PC-9 (cell line): Measurements from ENCODE around the gene NET1. TPM values are rescaled to one million over a fixed set of nuclear protein-coding genes. Genes with fewer than 3 reads are reported as not detected.

Source experiments
- BruUV-seq: library from RNA; stranded (reverse); fragments of 400-500 nt; replicated peaks from 2 replicates; lab custom pipeline; 2021; lab: Mats Ljungman, UMichigan
- CTCF ChIA-PET: fragments of 300-600 bp; sonication (Branson Sonifier 250); formaldehyde crosslinking; loops from one replicate; lab custom pipeline; 2022; ENCODE audit warnings: antibody characterized with exemption; lab: Charles Lee
- POLR2A ChIA-PET: fragments of 300-600 bp; sonication (Branson Sonifier 250); formaldehyde crosslinking; loops from one replicate; lab custom pipeline; 2022; ENCODE audit warnings: antibody characterized with exemption; ENCODE audit not compliant: unreplicated experiment; lab: Charles Lee
- DNase-seq, 2 experiments: peaks; one replicate each; pipeline versions ENCODE4 v3.0.0 to v3.0.0-alpha.2; 2015 to 2022; ENCODE audit warnings: mixed read lengths in 1 of 2
- H2AFZ ChIP-seq: fragments of 200-600 bp; sonication (generic); 2 replicates; pipeline ENCODE4 v1.8.1; 2017; ENCODE audit warnings: antibody characterized with exemption
- H3F3A ChIP-seq: fragments of 200-600 bp; sonication (generic); 2 replicates; pipeline ENCODE4 v1.8.1; 2017; ENCODE audit warnings: antibody characterized with exemption, mild to moderate bottlenecking, low read depth; ENCODE audit not compliant: insufficient read depth
- H3K27ac ChIP-seq: fragments of 200-600 bp; sonication (generic); 2 replicates; pipeline ENCODE4 v1.6.1; 2016; ENCODE audit warnings: mixed run types
- H3K27me3 ChIP-seq: fragments of 200-600 bp; sonication (generic); 2 replicates; pipeline ENCODE4 v1.6.1; 2016; ENCODE audit warnings: low read depth, mixed run types; ENCODE audit not compliant: insufficient read depth
- H3K36me3 ChIP-seq: fragments of 200-600 bp; sonication (generic); 2 replicates; pipeline ENCODE4 v1.6.1; 2016; ENCODE audit warnings: low read depth, mixed run types
- H3K4me1 ChIP-seq: fragments of 200-600 bp; sonication (generic); replicated peaks from 2 replicates; pipeline ENCODE4 v1.6.1; 2016; ENCODE audit warnings: mixed run types; ENCODE audit not compliant: insufficient read depth
- H3K4me2 ChIP-seq: fragments of 200-600 bp; sonication (generic); 2 replicates; pipeline ENCODE4 v1.6.1; 2017; ENCODE audit warnings: mixed run types
- H3K4me3 ChIP-seq: fragments of 200-600 bp; sonication (generic); 2 replicates; pipeline ENCODE4 v1.6.1; 2016; ENCODE audit warnings: mixed run types
- H3K79me2 ChIP-seq: fragments of 200-600 bp; sonication (generic); 2 replicates; pipeline ENCODE4 v1.6.1; 2017; ENCODE audit warnings: low read depth, mixed run types
- H3K9me2 ChIP-seq: fragments of 200-600 bp; sonication (generic); 2 replicates; pipeline ENCODE4 v1.8.1; 2017; ENCODE audit warnings: mild to moderate bottlenecking; ENCODE audit not compliant: insufficient read depth
- H3K9me3 ChIP-seq: fragments of 200-600 bp; sonication (generic); 2 replicates; pipeline ENCODE4 v1.8.1; 2016; ENCODE audit warnings: low read depth; ENCODE audit not compliant: insufficient read depth
- H4K20me1 ChIP-seq: fragments of 200-600 bp; sonication (generic); 2 replicates; pipeline ENCODE4 v1.8.1; 2017; ENCODE audit not compliant: insufficient read depth
- EZH2 ChIP-seq: fragments of 200-600 bp; sonication (generic); IDR thresholded peaks from 2 replicates; pipeline ENCODE4 v1.8.0; 2017; ENCODE audit warnings: antibody characterized with exemption, low read depth
- intact Hi-C: fragments of 100-400 bp; cut with micrococcal nuclease; formaldehyde crosslinking; loops from one replicate; pipeline ENCODE4 v1.10.0; 2022; ENCODE audit not compliant: unreplicated experiment
- total RNA-seq: library from RNA; stranded (reverse); gene quantifications from 2 replicates; pipeline ENCODE4 v1.2.3, GENCODE V29; 2021
- TF ChIP-seq, protein P1 (sequence below): fragments of 200-600 bp; sonication (generic); conservative IDR thresholded peaks from 2 replicates; pipeline ENCODE4 v1.6.1; 2017; ENCODE audit warnings: mixed run types, antibody characterized with exemption, mild to moderate bottlenecking, moderate library complexity

The NET1 gene
- total RNA-seq, 1 experiment from 2014 or later: 150 TPM

DNA sequence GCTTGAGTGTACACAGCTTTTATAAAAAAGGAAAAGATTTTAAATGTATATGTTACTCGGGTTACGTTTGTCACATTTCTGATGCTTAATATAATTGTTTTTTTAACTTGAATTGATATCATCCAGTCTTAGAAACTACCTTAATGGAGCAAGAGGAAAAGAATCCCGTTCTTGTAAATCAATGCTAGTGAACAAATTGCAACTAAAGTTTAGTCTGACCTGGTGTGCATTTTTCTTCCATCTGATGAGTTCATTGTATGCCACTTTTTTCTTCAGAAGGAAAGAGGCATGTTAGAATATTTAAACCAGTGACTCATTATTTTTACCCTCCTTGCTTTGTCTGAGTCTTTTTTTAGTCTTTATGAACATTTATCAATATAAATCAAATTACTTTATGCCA, 34.7 kb downstream of the NET1 start:
- no TSS peak for BruUV-seq
- TF ChIP-seq, protein P1, sequence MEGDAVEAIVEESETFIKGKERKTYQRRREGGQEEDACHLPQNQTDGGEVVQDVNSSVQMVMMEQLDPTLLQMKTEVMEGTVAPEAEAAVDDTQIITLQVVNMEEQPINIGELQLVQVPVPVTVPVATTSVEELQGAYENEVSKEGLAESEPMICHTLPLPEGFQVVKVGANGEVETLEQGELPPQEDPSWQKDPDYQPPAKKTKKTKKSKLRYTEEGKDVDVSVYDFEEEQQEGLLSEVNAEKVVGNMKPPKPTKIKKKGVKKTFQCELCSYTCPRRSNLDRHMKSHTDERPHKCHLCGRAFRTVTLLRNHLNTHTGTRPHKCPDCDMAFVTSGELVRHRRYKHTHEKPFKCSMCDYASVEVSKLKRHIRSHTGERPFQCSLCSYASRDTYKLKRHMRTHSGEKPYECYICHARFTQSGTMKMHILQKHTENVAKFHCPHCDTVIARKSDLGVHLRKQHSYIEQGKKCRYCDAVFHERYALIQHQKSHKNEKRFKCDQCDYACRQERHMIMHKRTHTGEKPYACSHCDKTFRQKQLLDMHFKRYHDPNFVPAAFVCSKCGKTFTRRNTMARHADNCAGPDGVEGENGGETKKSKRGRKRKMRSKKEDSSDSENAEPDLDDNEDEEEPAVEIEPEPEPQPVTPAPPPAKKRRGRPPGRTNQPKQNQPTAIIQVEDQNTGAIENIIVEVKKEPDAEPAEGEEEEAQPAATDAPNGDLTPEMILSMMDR: no peak
- TF ChIP-seq EZH2: no peak
- POLR2A ChIA-PET: interaction anchor here (0.5 to 1.2 kb wide), 3 partner anchors 41 to 632 kb away, joined by 4 to 6 read pairs (median 6); no protein-coding TSS in a partner anchor
- no peaks in the 10 kb centered on the region for H3K9me3 ChIP-seq
- CTCF ChIA-PET: interaction anchor here (1.5 kb wide), 1 partner anchor 176 kb away, joined by 7 read pairs; no protein-coding TSS in a partner anchor
- H4K20me1 ChIP-seq: peaks cover 32% of the 10 kb centered on the region
- H3F3A ChIP-seq: peaks cover 43% of the 10 kb centered on the region
- intact Hi-C loops: loop anchor here (5.0 kb wide), 2 partner anchors 420 to 600 kb away; no protein-coding TSS in a partner anchor
- H2AFZ ChIP-seq: no peak overlapping the region
- peak overlapping the region; percentile 93 for H3K4me2 ChIP-seq
- H3K9me2 ChIP-seq: no peaks in the 10 kb centered on the region
- peak overlapping the region; percentile 91 for H3K4me3 ChIP-seq
- peaks cover 96% of the 10 kb centered on the region for H3K79me2 ChIP-seq
- H3K27ac ChIP-seq: peak overlapping the region; percentile 95
- peaks cover 44% of the 10 kb centered on the region for H3K4me1 ChIP-seq
- no peaks in the 10 kb centered on the region for H3K27me3 ChIP-seq
- no peak for DNase-seq
- H3K36me3 ChIP-seq: peaks cover 14% of the 10 kb centered on the region; the same call in 1 of the 2 replicates

DNA sequence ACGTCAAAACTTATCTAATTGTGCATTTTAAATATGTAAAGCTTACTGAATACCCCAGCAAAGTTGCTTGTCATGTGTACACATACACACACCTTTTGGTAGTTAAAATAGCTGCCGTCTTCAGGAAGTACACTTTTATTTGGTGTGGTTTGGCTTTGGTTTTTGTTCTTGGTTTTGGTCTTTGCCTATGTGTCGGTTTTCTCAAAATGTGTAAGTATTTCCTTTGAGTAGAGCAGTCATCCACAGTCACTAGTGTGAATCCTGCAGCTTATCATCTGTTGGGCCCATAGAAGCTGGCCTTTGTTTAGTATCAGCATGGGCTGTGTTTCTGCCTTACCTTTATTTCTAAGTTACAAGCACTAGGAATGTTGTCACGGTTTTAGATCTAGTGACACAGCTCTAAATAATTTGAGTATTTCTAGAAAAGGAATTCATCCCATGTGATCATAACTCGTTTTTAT, 35.3 kb downstream of the NET1 start:
- ChIA-PET POLR2A (interaction anchor here (0.5 to 0.7 kb wide), 2 partner anchors 102 to 485 kb away, joined by 6 to 9 read pairs; partner anchors contain the start of gene AKR1C1), CTCF (interaction anchor here (0.6 to 1.0 kb wide), 4 partner anchors 30 to 1289 kb away, joined by 3 to 4 read pairs (median 4); no protein-coding TSS in a partner anchor)
- DNase-seq: no peak
- Histone ChIP-seq H3F3A (peaks cover 43% of the 10 kb centered on the region), H3K27ac (peak overlapping the region; percentile 95), H3K9me2 (no peaks in the 10 kb centered on the region), H3K4me3 (peak overlapping the region; percentile 91), H3K4me1 (peaks cover 44% of the 10 kb centered on the region), H3K36me3 (peaks cover 20% of the 10 kb centered on the region), H3K27me3 (no peaks in the 10 kb centered on the region), H3K9me3 (no peaks in the 10 kb centered on the region), H3K79me2 (peaks cover 97% of the 10 kb centered on the region), H4K20me1 (peaks cover 32% of the 10 kb centered on the region), H3K4me2 (peak overlapping the region; percentile 93), H2AFZ (no peak overlapping the region)
- BruUV-seq: no TSS peak
- intact Hi-C loops: loop anchor here (2.0 to 5.0 kb wide), 3 partner anchors 237 to 600 kb away; partner anchors contain the start of gene TASOR2
- TF ChIP-seq, protein P1: no peak
- TF ChIP-seq EZH2: no peak

DNA sequence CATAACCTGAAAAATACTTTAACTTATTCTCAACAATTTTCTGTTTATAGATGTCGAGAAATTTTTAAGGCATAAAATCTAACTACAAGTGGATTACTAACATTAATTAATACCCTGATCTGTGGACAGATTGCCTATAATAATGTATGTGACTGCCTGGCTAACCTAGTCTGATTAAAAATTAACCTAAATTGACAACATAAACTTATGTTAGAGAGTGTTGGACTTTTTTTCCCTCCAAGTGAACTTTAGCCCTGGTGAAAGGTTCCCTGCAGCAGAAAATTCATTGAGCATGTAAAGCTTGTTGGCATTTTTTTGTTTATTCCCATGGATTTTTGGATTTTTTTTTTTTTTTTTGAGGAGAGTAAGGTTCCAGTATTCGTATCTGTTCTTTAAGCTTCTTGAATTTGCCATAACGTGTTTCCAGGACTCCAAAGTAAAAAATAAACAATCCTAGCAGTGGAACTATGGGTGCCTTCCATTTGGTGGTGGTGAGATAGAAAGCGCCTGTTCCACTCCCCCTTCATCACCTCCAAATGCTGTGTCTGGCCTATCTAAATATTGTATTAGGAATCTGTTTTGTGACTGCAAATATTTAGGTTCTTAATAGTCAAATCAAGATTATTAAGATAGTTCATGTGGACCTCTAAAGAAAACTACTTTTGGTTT, 36.1 kb downstream of the NET1 start:
- CTCF ChIA-PET: interaction anchor here (0.6 to 1.0 kb wide), 4 partner anchors 30 to 181 kb away, joined by 3 to 4 read pairs (median 4); no protein-coding TSS in a partner anchor
- peak overlapping the region; percentile 95 for H3K27ac ChIP-seq
- intact Hi-C loops: loop anchor here (2.0 to 5.0 kb wide), 3 partner anchors 236 to 601 kb away; partner anchors contain the start of gene TASOR2

More for the DNA sequence above, 36.1 kb downstream of the NET1 start:
- peaks cover 51% of the 10 kb centered on the region for H3F3A ChIP-seq
- no peaks in the 10 kb centered on the region for H3K9me3 ChIP-seq
- H3K9me2 ChIP-seq: no peaks in the 10 kb centered on the region
- peaks cover 39% of the 10 kb centered on the region for H3K4me1 ChIP-seq
- peak overlapping the region; percentile 91 for H3K4me3 ChIP-seq
- H3K79me2 ChIP-seq: peaks cover 97% of the 10 kb centered on the region
- H4K20me1 ChIP-seq: peaks cover 32% of the 10 kb centered on the region
- no peak for DNase-seq
- H2AFZ ChIP-seq: no peak overlapping the region
- H3K27me3 ChIP-seq: no peaks in the 10 kb centered on the region
- BruUV-seq: no TSS peak
- TF ChIP-seq, protein P1: no peak
- no peak for TF ChIP-seq EZH2
- POLR2A ChIA-PET: interaction anchor here (0.6 to 0.7 kb wide), 2 partner anchors 297 to 485 kb away, joined by 3 to 9 read pairs; partner anchors contain the start of gene AKR1C1
- peaks cover 28% of the 10 kb centered on the region for H3K36me3 ChIP-seq
- peak overlapping the region; percentile 93 for H3K4me2 ChIP-seq
